Neural cell (in vitro differentiated cells): ENCODE data around the gene IFITM2. TPM values are rescaled to one million over a fixed set of nuclear protein-coding genes. Genes with fewer than 3 reads are reported as not detected.

Source experiments
- H2AFZ ChIP-seq: fragments of 200-600, 300-800 bp; sonication (generic), shearing (Covaris generic); 2 replicates; pipeline ENCODE4 v1.6.0; 2014; ENCODE audit warnings: low read depth, mild to moderate bottlenecking, antibody characterized with exemption, low read length, moderate library complexity
- H3F3A ChIP-seq: fragments of 200-600 bp; shearing (Covaris generic); 2 replicates; pipeline ENCODE4 v1.6.1; 2016; ENCODE audit warnings: mild to moderate bottlenecking, moderate library complexity, mixed read lengths, antibody characterized with exemption, low read length; ENCODE audit not compliant: insufficient read depth, poor library complexity, severe bottlenecking
- H3K27ac ChIP-seq: fragments of 200-600, 300-800 bp; sonication (generic), shearing (Covaris generic); 2 replicates; pipeline ENCODE4 v1.5.1; 2014; ENCODE audit warnings: mild to moderate bottlenecking, low read length, moderate library complexity
- H3K27me3 ChIP-seq: fragments of 300-800, 200-600 bp; sonication (generic), shearing (Covaris generic); 2 replicates; pipeline ENCODE4 v1.6.0; 2014; ENCODE audit warnings: mild to moderate bottlenecking, low read depth, low read length, moderate library complexity; ENCODE audit not compliant: insufficient read depth
- H3K36me3 ChIP-seq: fragments of 300-800, 200-600 bp; sonication (generic), shearing (Covaris generic); 2 replicates; pipeline ENCODE4 v1.5.1; 2014; ENCODE audit warnings: mild to moderate bottlenecking, antibody characterized with exemption, low read length, moderate library complexity; ENCODE audit not compliant: insufficient read depth
- H3K4me2 ChIP-seq: fragments of 300-800, 200-600 bp; sonication (generic), shearing (Covaris generic); 2 replicates; pipeline ENCODE4 v1.6.0; 2014; ENCODE audit warnings: mild to moderate bottlenecking, low read length
- H3K4me3 ChIP-seq: fragments of 300-800, 200-600 bp; sonication (generic), shearing (Covaris generic); 2 replicates; pipeline ENCODE4 v1.5.1; 2014; ENCODE audit warnings: mild to moderate bottlenecking, low read length, moderate library complexity
- H3K79me2 ChIP-seq: fragments of 200-600 bp; shearing (Covaris generic); replicated peaks from 2 replicates; pipeline ENCODE4 v1.6.0; 2014; ENCODE audit warnings: mild to moderate bottlenecking, low read length, moderate library complexity; ENCODE audit not compliant: insufficient read depth
- H3K9ac ChIP-seq: fragments of 300-800, 200-600 bp; sonication (generic), shearing (Covaris generic); 2 replicates; pipeline ENCODE4 v1.6.1; 2016; ENCODE audit warnings: mild to moderate bottlenecking, low read length, mixed read lengths
- H3K9me2 ChIP-seq: fragments of 200-600 bp; shearing (Covaris generic); 2 replicates; pipeline ENCODE4 v1.6.1; 2016; ENCODE audit warnings: mild to moderate bottlenecking, low read length, mixed read lengths; ENCODE audit not compliant: insufficient read depth
- H3K9me3 ChIP-seq: fragments of 200-600, 300-800 bp; sonication (generic), shearing (Covaris generic); 2 replicates; pipeline ENCODE4 v1.6.1; 2016; ENCODE audit warnings: mild to moderate bottlenecking, mixed run types, low read length, moderate library complexity, mixed read lengths
- H4K20me1 ChIP-seq: fragments of 200-600 bp; shearing (Covaris generic); 2 replicates; pipeline ENCODE4 v1.6.1; 2016; ENCODE audit warnings: mild to moderate bottlenecking, mixed run types; ENCODE audit not compliant: insufficient read depth
- EP300 ChIP-seq: fragments of 450-650 bp; conservative IDR thresholded peaks from 2 replicates; pipeline ENCODE4 v1.6.1; 2014; ENCODE audit warnings: antibody characterized with exemption, mild to moderate bottlenecking, moderate library complexity; ENCODE audit not compliant: poor library complexity, severe bottlenecking
- EZH2 ChIP-seq: fragments of 200-600, 300-800 bp; shearing (Covaris generic), sonication (generic); IDR thresholded peaks from 2 replicates; pipeline ENCODE4 v1.6.1; 2014; ENCODE audit warnings: antibody characterized with exemption, low read length, borderline replicate concordance, mild to moderate bottlenecking; ENCODE audit not compliant: insufficient read depth, poor library complexity, severe bottlenecking
- MXI1 ChIP-seq: fragments of 450-650 bp; conservative IDR thresholded peaks from 2 replicates; pipeline ENCODE4 v1.6.1; 2014; ENCODE audit warnings: antibody characterized with exemption, mild to moderate bottlenecking; ENCODE audit not compliant: poor library complexity, severe bottlenecking
- POLR2AphosphoS5 ChIP-seq: IDR thresholded peaks from 2 replicates; pipeline ENCODE4 v1.6.1; 2012
- RAD21 ChIP-seq: fragments of 450-650 bp; conservative IDR thresholded peaks from 2 replicates; pipeline ENCODE4 v1.6.1; 2014; ENCODE audit warnings: antibody characterized with exemption, mild to moderate bottlenecking, moderate library complexity
- SMC3 ChIP-seq: fragments of 450-650 bp; conservative IDR thresholded peaks from 2 replicates; pipeline ENCODE4 v1.6.1; 2014; ENCODE audit warnings: antibody characterized with exemption, mild to moderate bottlenecking, moderate library complexity; ENCODE audit not compliant: poor library complexity
- TAF1 ChIP-seq: IDR thresholded peaks from 2 replicates; pipeline ENCODE4 v1.6.1; 2012; ENCODE audit warnings: low read depth
- polyA plus RNA-seq: library from polyadenylated mRNA; depleted of rRNA; stranded (reverse); fragments of >200 nt; gene quantifications from 2 replicates; pipeline ENCODE4 v1.2.3, GENCODE V29; 2014
- TF ChIP-seq, protein P1 (sequence below): IDR thresholded peaks from 2 replicates; pipeline ENCODE4 v1.6.1; 2012; ENCODE audit warnings: borderline replicate concordance
- TF ChIP-seq, protein P2 (sequence below): fragments of 450-650 bp; IDR thresholded peaks from 2 replicates; pipeline ENCODE4 v1.5.1; 2014; ENCODE audit warnings: antibody characterized with exemption, mild to moderate bottlenecking, moderate library complexity; ENCODE audit not compliant: poor library complexity, severe bottlenecking

Gene IFITM2
- polyA plus RNA-seq, 1 donor from 2014 or later: not detected

DNA sequence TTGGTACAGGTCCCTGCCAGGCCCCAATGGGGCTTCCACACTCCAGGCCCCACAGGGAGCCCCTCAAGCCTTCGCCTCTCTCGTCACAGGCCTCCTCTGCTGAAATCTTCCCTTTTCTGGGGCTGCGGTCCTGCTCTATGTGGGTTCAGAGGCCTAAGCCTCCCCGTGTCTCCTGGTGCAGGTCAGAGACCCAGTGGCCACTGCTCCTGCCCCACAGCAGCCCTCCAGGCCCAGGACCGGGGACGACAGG, 18.9 kb downstream of the IFITM2 start:
- Histone ChIP-seq H4K20me1 (no peaks in the 10 kb centered on the region), H3K9me2 (no peaks in the 10 kb centered on the region), H3F3A (no peaks in the 10 kb centered on the region), H3K9me3 (no peaks in the 10 kb centered on the region), H2AFZ (no peak overlapping the region), H3K36me3 (no peaks in the 10 kb centered on the region), H3K27me3 (no peaks in the 10 kb centered on the region), H3K4me3 (no peak overlapping the region), H3K9ac (peak overlapping the region; percentile 20), H3K27ac (no peak overlapping the region), H3K4me2 (no peak overlapping the region), H3K79me2 (no peaks in the 10 kb centered on the region)
- TF ChIP-seq POLR2AphosphoS5 (no peak), SMC3 (no peak), MXI1 (no peak), EZH2 (no peak), TAF1 (no peak), EP300 (no peak), RAD21 (no peak)
- TF ChIP-seq, protein P1, sequence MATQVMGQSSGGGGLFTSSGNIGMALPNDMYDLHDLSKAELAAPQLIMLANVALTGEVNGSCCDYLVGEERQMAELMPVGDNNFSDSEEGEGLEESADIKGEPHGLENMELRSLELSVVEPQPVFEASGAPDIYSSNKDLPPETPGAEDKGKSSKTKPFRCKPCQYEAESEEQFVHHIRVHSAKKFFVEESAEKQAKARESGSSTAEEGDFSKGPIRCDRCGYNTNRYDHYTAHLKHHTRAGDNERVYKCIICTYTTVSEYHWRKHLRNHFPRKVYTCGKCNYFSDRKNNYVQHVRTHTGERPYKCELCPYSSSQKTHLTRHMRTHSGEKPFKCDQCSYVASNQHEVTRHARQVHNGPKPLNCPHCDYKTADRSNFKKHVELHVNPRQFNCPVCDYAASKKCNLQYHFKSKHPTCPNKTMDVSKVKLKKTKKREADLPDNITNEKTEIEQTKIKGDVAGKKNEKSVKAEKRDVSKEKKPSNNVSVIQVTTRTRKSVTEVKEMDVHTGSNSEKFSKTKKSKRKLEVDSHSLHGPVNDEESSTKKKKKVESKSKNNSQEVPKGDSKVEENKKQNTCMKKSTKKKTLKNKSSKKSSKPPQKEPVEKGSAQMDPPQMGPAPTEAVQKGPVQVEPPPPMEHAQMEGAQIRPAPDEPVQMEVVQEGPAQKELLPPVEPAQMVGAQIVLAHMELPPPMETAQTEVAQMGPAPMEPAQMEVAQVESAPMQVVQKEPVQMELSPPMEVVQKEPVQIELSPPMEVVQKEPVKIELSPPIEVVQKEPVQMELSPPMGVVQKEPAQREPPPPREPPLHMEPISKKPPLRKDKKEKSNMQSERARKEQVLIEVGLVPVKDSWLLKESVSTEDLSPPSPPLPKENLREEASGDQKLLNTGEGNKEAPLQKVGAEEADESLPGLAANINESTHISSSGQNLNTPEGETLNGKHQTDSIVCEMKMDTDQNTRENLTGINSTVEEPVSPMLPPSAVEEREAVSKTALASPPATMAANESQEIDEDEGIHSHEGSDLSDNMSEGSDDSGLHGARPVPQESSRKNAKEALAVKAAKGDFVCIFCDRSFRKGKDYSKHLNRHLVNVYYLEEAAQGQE: no peak
- TF ChIP-seq, protein P2, sequence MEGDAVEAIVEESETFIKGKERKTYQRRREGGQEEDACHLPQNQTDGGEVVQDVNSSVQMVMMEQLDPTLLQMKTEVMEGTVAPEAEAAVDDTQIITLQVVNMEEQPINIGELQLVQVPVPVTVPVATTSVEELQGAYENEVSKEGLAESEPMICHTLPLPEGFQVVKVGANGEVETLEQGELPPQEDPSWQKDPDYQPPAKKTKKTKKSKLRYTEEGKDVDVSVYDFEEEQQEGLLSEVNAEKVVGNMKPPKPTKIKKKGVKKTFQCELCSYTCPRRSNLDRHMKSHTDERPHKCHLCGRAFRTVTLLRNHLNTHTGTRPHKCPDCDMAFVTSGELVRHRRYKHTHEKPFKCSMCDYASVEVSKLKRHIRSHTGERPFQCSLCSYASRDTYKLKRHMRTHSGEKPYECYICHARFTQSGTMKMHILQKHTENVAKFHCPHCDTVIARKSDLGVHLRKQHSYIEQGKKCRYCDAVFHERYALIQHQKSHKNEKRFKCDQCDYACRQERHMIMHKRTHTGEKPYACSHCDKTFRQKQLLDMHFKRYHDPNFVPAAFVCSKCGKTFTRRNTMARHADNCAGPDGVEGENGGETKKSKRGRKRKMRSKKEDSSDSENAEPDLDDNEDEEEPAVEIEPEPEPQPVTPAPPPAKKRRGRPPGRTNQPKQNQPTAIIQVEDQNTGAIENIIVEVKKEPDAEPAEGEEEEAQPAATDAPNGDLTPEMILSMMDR: no peak

DNA sequence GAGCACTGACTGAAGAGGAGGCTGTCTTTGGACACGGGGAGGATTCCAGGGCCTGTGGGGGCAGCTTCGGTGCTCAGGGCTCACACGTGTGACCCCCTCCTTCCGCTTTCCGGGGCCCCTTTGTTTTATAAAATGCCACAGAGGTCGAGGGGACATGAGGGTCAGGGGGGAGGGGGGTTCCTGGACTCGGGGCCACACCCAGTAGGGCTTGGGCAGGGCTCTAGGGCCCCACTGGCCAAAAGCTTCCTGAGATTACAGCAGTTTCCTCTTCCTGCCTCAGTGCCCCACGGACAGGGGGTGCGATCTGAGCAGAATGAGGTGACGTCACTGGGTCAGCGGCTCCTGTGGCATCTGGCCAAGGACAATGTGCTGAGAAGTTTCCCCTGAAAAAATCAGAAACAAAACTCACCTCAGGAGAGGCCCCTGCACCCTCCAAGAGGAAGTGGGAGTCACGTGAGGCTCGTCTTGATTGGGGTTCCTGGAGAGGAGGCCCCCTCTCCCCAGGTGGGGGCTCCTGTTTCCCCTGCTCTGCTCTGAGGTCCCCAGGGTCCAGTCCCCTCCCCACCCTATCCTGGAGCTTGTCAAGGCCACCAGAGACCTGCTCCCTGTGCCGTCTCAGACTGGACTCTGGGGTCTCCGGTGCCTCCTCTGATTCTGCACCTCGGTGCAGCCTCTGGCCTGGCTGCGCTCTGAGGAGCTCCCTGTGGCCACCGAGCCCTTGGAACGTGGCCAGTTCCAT, 19.4 kb downstream of the IFITM2 start:
- no peak overlapping the region for H3K27ac ChIP-seq
- TF ChIP-seq MXI1: no peak
- TF ChIP-seq EZH2: no peak
- TF ChIP-seq POLR2AphosphoS5: no peak
- TF ChIP-seq, protein P2: no peak
- no peaks in the 10 kb centered on the region for H3K79me2 ChIP-seq
- no peak overlapping the region for H3K4me3 ChIP-seq
- H3F3A ChIP-seq: no peaks in the 10 kb centered on the region
- H3K27me3 ChIP-seq: no peaks in the 10 kb centered on the region
- no peaks in the 10 kb centered on the region for H4K20me1 ChIP-seq
- no peak overlapping the region for H3K4me2 ChIP-seq
- no peaks in the 10 kb centered on the region for H3K9me3 ChIP-seq
- H2AFZ ChIP-seq: no peak overlapping the region
- no peaks in the 10 kb centered on the region for H3K9me2 ChIP-seq
- no peak overlapping the region for H3K9ac ChIP-seq
- no peaks in the 10 kb centered on the region for H3K36me3 ChIP-seq
